Transverse colon (tissue), 3 donors: Measurements from ENCODE around the gene VWA7.

ENCODE experiments used
- CTCF ChIP-seq, 5 experiments: fragments of 200-600 bp in 3 of 5; fragments of 450-650 bp in 2 of 5; sonication (generic) in 3 of 5; IDR thresholded peaks; 1 replicate in 2 of 5; 2 replicates in 3 of 5; pipeline ENCODE4 v1.5.1; 2016 to 2017; ENCODE audit warnings: antibody characterized with exemption in 5 of 5, inconsistent platforms in 3 of 5, mild to moderate bottlenecking in 2 of 5, moderate library complexity in 1 of 5
- POLR2A ChIP-seq: fragments of 450-650 bp; IDR thresholded peaks from one replicate; pipeline ENCODE4 v1.6.1; 2016; ENCODE audit warnings: antibody characterized with exemption, mild to moderate bottlenecking, moderate library complexity

- TF ChIP-seq CTCF (IDR thresholded peaks at IDR 0.05): no peak
- no peak for TF ChIP-seq POLR2A
Measured at GRCh38 chr6:31744422-31744821, 32.7 kb downstream of the VWA7 start.
